ENCODE data around the gene BACH1.
"Not testable (repeated sequence)": the region's sequence is repeated elsewhere in the genome, so short reads cannot be mapped to it uniquely, and the experiment has no call there.

Gene BACH1

DNA sequence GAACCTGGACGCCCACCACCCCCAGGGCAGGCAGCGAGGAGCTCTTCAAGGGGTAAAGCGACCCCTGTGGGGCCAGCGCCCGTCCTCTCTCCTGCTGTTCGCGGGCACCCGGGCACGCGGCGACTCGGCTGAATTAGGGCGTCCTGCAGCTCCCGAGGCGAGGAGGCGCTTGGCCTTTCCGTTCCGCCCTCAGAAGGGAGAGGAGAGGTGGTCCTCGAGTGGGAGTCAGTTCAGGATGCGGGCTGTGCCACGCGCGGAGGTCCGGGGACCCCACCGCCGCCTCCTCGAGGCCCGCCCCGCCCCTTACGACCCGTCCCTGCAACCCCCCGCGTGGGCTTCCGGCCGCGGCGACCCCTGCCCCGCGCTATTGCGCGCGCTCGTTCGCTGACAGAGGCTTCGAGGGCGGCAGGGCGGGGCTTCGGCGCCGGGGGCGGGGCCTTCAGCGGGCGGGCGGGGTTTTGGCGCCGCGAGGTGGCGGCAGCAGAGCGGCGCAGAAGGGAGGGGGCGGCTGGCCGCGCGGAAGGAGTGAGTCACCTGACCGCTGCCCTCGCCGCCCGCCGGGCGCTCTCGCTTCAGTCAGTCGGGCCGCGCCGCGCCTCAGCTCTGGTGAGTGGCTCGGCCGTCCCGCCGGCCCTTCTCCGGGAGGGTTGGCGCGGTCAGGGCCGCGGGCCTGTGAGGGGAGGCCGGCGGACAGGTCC lies at the start of gene BACH1:
Gene BACH1 (plus strand): TSS at position 575 of the 698 bp plus-strand sequence. CDS start 22,359 bp downstream, outside the sequence.
- DNase-seq, result peak; percentile 97

DNA sequence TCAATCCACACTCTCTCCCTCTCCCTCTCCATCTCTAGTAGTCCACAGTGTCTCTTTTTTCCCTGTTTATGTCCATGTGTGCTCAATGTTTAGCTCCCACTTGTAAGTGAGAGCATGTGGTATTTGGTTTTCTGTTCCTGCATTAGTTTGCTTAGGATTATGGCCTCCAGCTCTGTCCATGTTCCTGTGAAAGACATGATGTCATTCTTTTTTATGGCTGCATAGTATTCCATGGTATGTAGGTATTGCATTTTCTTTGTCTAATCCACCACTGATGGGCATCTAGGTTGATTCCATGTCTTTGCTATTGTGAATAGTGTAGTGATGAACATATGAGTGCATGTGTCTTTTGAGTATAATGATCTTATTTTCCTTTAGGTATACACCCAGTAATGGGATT lies 49.4 kb upstream of the BACH1 start:
- not testable (repeated sequence) for DNase-seq

- peak; percentile 76 for DNase-seq
These were observed 48.1 kb upstream of the BACH1 start for GRCh38 chr21:29250636-29251035.

- not testable (repeated sequence) for DNase-seq
These were observed 44.9 kb upstream of the BACH1 start for GRCh38 chr21:29253861-29254260.

- DNase-seq, result no peak
These were observed 44.2 kb upstream of the BACH1 start for GRCh38 chr21:29254550-29254949.

DNA sequence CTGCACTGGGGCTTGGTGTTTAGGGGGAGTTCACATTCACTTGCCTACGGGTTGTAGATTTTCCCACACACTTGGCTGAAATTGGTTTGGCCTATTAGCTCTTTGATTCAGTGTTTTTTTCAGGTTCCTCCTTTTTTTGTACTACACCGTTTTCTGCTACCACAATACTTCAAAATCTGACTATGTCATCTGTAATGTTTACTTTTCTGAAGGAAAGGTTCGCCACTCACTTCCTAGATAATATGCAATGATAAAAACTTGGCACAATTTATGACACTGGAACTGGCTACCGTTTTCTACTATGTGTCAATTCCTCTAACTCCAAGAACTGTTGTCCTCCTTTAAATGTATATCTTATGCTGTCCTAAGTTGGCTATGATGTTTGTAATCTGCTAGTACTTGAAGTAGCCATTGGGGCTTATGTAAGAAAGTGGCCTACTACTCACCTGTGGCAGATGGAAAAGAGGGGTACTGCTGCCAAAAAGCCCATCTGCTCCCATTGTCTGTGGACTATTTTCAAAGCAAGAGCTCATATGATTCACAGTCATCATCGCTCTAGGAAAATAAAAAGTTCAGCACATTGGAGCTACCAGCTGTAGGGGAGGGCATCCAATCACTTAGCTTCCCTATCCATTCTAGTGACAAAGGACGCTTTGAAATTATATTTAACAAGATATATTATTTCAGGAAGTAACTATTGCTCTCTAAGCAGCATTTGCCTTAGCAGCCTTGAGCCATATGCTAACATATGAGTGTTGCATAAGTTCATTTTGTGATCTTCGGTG lies 42.4 kb upstream of the BACH1 start:
- peak; percentile 50 for DNase-seq

DNA sequence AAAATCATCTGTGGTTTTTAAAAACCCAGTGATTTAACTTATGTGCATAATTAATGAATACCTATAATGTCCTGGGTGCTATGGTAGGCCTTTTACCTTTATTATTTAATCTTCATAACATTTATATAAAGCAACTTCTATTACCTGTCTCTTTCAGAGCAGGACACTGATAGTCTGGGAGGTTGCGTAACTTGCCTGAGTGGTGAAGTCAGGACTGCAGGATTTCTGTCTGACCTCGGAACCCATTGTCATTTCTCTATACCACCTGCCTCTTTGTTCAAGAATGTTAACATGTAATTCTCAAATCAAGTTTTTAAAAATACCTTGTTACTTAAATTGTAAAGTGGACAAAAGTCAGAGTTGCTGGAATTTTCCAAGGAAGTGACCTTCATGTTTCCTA lies 41.0 kb upstream of the BACH1 start:
- no peak for DNase-seq

- no peak for DNase-seq
These were observed 39.9 kb upstream of the BACH1 start for GRCh38 chr21:29258626-29259338.

DNA sequence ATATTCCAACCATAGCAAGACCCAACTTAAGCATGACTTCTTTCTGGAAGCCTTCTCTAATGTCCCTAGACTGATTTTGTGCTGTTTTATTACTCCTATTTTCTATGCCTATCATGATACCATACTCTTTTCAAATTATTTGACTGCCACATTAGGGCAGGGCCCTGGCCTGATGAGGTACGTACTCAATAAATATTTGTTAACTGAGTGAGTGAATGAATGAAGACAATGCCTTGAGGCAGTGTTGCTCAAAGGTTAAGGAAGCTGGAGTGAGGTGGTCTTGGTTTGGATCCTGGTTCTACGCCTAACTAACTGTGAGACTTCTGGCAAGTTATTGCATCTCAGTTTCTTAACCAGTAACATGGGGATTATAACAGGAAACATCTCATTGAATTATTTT lies 38.3 kb upstream of the BACH1 start:
- DNase-seq, result no peak

DNA sequence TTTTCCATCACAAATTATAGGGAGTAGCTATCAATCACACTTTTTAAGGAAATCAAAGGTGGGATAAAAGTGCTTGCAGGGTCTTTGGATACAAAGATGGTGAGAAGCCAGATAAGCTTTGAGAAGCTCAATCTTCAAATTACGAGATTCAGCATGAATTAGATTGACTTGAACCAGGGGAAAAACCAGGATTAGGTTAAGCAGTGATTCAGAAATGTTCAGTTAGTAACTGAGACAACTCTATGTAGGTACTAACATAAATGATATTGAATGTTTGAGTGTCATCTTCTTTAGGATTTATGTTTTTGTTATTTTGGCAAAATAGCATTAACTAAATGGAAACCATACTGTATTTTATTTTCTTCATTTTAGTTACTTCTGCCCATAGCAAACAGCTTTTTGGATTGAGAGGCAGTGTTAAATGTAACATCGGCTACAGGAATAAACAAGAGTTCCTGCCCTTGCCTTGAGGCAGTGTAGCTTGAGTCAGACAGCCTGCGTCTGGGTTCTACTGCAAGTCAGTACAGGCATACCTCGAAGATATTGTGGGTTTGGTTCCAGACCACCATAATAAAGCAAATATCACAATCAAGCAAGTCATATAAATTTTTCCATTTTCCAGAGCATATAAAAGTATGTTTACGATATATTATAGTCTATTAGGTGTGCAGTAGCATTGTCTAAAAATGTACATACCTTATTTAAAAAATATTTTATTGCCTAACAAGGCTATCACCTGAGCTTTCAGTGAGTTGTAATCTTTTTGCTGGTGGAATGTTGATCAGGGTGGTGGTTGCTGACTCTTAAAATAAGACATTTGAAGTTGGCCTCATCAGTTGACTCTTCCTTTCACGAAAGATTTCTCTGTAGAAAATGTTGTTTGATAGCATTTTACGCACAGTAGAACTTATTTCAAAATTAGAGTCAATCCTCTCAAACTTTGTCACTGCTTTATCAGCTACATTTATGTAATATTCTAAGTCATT lies 36.9 kb upstream of the BACH1 start:
- DNase-seq, result no peak

DNA sequence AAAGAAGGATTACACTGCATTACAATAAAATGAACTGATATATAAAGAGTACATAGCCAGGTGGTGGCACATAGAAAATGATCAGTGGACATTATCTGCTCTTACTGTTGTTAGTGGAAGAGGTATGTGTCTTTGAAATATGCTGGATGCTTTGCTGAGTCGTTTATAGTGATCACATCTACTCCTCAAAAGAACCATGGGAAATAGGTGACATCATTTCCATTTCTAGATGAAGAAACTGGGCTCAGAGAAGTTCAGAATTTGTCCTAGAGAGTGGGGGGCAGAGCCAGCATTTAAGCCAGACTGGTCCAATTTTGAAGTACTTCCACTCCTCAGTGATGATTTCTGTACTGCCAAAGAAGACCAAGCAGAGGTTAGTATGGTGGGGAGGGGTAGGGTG lies 34.0 kb upstream of the BACH1 start:
- DNase-seq, result peak; percentile 39

DNA sequence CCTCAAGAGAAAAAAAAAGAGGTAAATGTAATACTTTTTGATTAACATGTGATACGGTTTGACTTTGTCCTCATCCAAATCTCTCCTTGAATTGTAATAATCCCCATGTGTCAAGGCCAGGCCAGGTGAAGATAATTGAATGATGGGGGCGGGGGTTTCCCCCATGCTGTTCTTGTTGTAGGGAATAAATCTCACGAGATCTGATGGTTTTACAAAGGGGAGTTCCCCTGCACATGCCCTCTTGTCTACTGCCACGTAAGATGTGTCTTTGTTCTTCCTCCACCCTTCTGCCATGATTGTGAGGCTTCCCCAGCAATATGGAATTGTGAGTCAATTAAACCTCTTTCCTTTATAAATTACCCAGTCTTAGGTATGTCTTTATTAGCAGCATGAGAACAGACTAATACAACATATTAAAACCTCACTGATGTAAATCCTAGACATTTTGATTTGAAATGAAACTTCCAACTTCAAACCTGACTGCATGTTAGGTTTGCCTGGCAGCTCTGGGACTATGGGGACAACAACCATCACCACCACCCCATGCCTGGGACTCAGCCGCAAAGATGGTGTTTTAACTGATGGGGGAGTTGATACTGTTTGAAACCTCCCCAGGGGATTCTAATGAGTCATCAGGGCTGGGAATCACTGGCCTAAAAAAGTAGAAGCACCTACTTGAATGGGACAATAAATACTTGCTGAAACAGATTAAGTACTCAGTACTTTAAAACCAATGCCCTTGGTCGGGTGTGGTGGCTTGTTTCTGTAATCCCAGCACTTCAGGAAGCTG lies 32.8 kb upstream of the BACH1 start:
- no peak for DNase-seq

- no peak for DNase-seq
These were observed 31.1 kb upstream of the BACH1 start for GRCh38 chr21:29267666-29268065.

- DNase-seq, result no peak
These were observed 26.8 kb upstream of the BACH1 start for GRCh38 chr21:29271927-29272333.

DNA sequence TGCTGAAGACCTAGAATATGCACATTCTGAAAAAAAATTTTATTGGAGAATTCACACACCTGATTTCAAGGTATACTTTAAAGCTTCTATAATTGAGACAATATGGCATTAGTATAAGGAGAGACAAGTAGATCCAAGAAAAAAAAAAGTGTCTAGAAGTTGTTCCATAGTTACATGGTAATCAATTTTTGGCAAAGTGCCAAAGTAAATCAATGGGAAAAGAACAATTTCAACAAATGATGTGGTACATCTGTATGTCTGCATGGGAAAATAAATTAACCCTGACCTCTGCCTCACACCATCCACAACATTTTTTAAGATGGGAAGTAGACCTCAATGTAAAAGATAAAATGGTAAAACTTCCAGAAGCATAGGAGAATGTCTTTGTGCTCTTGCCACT lies 21.3 kb upstream of the BACH1 start:
- DNase-seq, result no peak

DNA sequence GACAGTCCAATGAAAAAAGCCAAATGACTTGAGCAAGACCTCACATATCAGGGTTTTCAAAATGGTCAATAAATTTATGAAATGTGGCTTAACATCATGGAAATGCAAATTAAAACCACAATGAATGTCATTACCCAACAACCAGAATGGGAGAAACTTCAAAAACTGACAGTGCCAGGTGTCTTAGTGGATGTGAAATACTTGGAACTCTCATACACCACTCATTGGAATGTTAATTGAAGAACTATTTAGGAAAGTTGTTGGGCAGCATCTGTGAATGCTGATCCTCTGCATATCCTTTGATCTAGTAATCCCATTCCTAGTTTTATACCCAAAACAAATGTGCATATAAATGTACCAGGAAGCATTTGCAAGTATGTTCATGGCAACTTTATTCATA lies 19.2 kb upstream of the BACH1 start:
- no peak for DNase-seq

DNA sequence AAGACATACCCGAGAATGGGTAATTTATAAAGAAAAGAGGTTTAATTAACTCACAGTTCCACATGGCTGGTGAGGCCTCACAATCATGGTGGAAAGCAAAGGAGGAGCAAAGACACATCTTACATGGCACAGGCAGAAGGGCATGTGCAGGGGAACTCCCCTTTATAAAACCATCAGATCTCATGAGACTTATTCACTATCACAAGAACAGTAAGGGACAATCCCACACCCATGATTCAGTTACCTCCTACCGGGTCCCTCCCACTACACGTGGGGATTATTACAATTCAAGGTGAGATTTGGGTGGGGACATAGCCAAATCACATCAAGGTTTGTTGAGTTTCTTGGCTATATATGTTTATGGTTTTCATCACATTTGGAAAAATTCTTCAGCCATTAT lies 16.9 kb upstream of the BACH1 start:
- DNase-seq, result not testable (repeated sequence)

DNA sequence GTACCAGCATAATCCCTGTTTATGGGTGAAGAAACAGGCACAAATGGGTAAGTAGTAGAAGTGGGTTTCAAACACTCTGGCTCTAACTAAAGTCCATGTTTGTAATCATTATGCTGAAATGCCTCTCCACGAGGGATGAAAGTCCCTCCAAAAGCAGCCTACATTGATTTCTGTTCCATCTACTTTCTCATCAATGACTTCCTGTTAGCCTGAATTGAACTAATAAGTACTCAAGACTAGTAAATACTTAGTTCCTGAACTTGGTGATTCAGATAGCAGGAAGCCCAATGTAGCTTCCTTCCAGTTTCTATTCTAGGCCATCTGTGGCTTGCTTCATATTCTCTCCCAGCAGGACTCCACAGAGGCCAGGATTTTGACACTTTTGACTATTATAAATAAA lies 11.3 kb upstream of the BACH1 start:
- DNase-seq, result peak; percentile 81

GRCh38 chr21:29288239-29288638 lies 10.5 kb upstream of the BACH1 start:
- no peak for DNase-seq

GRCh38 chr21:29289317-29289716 lies 9.4 kb upstream of the BACH1 start:
- DNase-seq, result no peak

DNA sequence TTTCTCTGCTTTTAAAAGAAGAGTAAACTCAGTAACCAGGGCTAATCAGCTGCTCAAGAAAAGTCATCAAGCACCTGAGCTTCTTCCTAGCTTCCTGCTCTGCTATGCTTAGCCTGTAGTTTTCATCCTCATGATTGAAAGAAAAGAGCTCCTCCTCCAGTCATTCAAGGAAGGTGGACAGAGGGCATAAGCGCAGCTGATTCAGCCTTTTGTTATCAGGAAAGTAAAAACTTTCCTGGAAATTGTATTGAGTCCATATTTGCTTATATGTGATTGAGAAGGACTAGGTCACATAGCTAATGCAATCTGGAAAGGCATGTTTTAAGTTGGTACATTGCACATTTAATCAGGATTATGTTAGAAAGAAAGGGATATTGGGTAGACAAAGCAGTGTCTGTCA lies 8.5 kb upstream of the BACH1 start:
- DNase-seq, result no peak

GRCh38 chr21:29293495-29293894 lies 5.2 kb upstream of the BACH1 start:
- peak; percentile 55 for DNase-seq
